Measurements from ENCODE around the gene TBC1D13.
"Not testable (repeated sequence)": the region's sequence is repeated elsewhere in the genome, so short reads cannot be mapped to it uniquely, and the experiment has no call there.

The TBC1D13 gene

GRCh38 chr9:128786681-128787601, at the start of gene TBC1D13:
TBC1D13 (plus strand) TSS chr9:128787253; CDS start chr9:128787354, 101 bp downstream.
- DNase-seq, result peak; percentile 72 to 83

GRCh38 chr9:128742401-128742800, 44.7 kb upstream of the TBC1D13 start:
- DNase-seq, result no peak

GRCh38 chr9:128743421-128743820, 43.6 kb upstream of the TBC1D13 start:
- no peak for DNase-seq

- DNase-seq, result no peak
Observed at GRCh38 chr9:128747241-128747640, 39.8 kb upstream of the TBC1D13 start.

- no peak for DNase-seq
Observed at GRCh38 chr9:128750926-128751595, 36.0 kb upstream of the TBC1D13 start.

GRCh38 chr9:128753627-128754026, 33.4 kb upstream of the TBC1D13 start:
- DNase-seq, result no peak

- no peak for DNase-seq
Observed at GRCh38 chr9:128757602-128758001, 29.5 kb upstream of the TBC1D13 start.

- DNase-seq, result no peak
Observed at GRCh38 chr9:128762671-128763449, 24.2 kb upstream of the TBC1D13 start.

GRCh38 chr9:128764361-128764760, 22.7 kb upstream of the TBC1D13 start:
- no peak for DNase-seq

- no peak for DNase-seq
Observed at GRCh38 chr9:128765499-128765898, 21.6 kb upstream of the TBC1D13 start.

- DNase-seq, result no peak
Observed at GRCh38 chr9:128768606-128769005, 18.4 kb upstream of the TBC1D13 start.

- no peak for DNase-seq
Observed at GRCh38 chr9:128770286-128771030, 16.6 kb upstream of the TBC1D13 start.

- DNase-seq, result no peak
Observed at GRCh38 chr9:128771094-128771721, 15.8 kb upstream of the TBC1D13 start.

GRCh38 chr9:128771745-128772519, 15.1 kb upstream of the TBC1D13 start, which contains the start of gene ZER1:
ZER1 (minus strand) TSS chr9:128771927; CDS start chr9:128755565, 16,362 bp downstream.
- peak; percentile 69 to 88 for DNase-seq

- no peak for DNase-seq
Observed at GRCh38 chr9:128773049-128773448, 14.0 kb upstream of the TBC1D13 start.

GRCh38 chr9:128774804-128775203, 12.2 kb upstream of the TBC1D13 start:
- no peak for DNase-seq

- DNase-seq, result not testable (repeated sequence)
Observed at GRCh38 chr9:128780093-128780492, 7.0 kb upstream of the TBC1D13 start.

GRCh38 chr9:128781187-128782070, 5.6 kb upstream of the TBC1D13 start:
- DNase-seq, result no peak

GRCh38 chr9:128782669-128783068, 4.4 kb upstream of the TBC1D13 start:
- no peak for DNase-seq

GRCh38 chr9:128785427-128785826, 1.6 kb upstream of the TBC1D13 start:
- no peak for DNase-seq

All from NCI-H1930 (cell line).